Activated CD4-positive, alpha-beta T cell treated with anti-CD3 and anti-CD28 coated beads, Interleukin-2, amount 10 ng/mL, durations not matched to agents 24 days and 14 days (primary cell): ENCODE measurements around the gene SLC35E1. TPM values are rescaled to one million over a fixed set of nuclear protein-coding genes. Genes with fewer than 3 reads are reported as not detected.

Experiments used
- DNase-seq: peaks from one replicate; pipeline ENCODE4 v3.0.0; 2022
- H3K27ac Mint-ChIP-seq: one replicate; pipeline ENCODE4 v1.8.0; 2022; ENCODE audit warnings: mild to moderate bottlenecking, mixed read lengths
- H3K27me3 Mint-ChIP-seq: one replicate; pipeline ENCODE4 v1.8.0; 2022; ENCODE audit warnings: mixed read lengths
- H3K36me3 Mint-ChIP-seq: one replicate; pipeline ENCODE4 v1.8.0; 2022; ENCODE audit warnings: low read depth, mild to moderate bottlenecking, mixed read lengths
- H3K4me1 Mint-ChIP-seq: one replicate; pipeline ENCODE4 v1.8.0; 2021; ENCODE audit warnings: mixed read lengths
- H3K4me3 Mint-ChIP-seq: one replicate; pipeline ENCODE4 v1.8.0; 2022; ENCODE audit warnings: mild to moderate bottlenecking, moderate library complexity, mixed read lengths
- H3K9me3 Mint-ChIP-seq: one replicate; pipeline ENCODE4 v1.8.0; 2021; ENCODE audit warnings: mixed read lengths
- intact Hi-C: fragments of 100-400 bp; cut with micrococcal nuclease; formaldehyde crosslinking; loops from one replicate; pipeline ENCODE4 v1.15.1; 2023
- total RNA-seq: library from RNA; stranded (reverse); gene quantifications from 2 replicates; pipeline ENCODE4 v1.2.3, GENCODE V29; 2022

SLC35E1 gene
- total RNA-seq, 1 donor from 2014 or later: 65.0 TPM

GRCh38 chr19:16607819-16608218 lies 35.6 kb upstream of the SLC35E1 start:
- H3K27me3 Mint-ChIP-seq: no peaks in the 10 kb centered on the region
- H3K4me3 Mint-ChIP-seq: no peak overlapping the region
- peak overlapping the region; percentile 58 for H3K27ac Mint-ChIP-seq
- H3K9me3 Mint-ChIP-seq: no peaks in the 10 kb centered on the region
- intact Hi-C loops: no loop called here
- H3K36me3 Mint-ChIP-seq: peaks cover 5% of the 10 kb centered on the region
- peaks cover 45% of the 10 kb centered on the region for H3K4me1 Mint-ChIP-seq
- DNase-seq: no peak

GRCh38 chr19:16605553-16605994 lies 33.4 kb upstream of the SLC35E1 start:
- Mint-ChIP-seq H3K27ac (peak overlapping the region; percentile 48), H3K27me3 (no peaks in the 10 kb centered on the region), H3K4me3 (no peak overlapping the region), H3K4me1 (peaks cover 26% of the 10 kb centered on the region), H3K9me3 (no peaks in the 10 kb centered on the region), H3K36me3 (peaks cover 5% of the 10 kb centered on the region)
- no peak for DNase-seq
- intact Hi-C loops: no loop called here

DNA sequence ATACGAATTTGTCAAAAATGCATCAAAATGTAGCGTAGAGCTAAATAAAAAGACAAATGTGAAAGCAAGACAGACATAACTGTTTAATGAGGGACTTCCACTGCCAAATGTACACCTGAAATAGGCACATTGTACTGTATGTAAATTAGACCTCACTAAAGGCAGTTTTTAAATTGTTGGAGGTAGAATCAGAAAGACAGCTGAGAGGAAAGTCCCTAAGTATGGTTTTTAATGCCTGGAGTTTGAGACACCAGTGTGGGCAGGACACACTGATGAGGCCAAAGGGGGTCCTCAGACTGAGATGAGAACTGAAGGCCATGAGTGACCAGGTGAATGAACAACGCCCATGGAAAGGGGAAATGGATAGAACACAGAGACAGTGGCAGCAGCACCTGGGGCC lies 32.9 kb upstream of the SLC35E1 start:
- DNase-seq: no peak
- Mint-ChIP-seq H3K27me3 (no peaks in the 10 kb centered on the region), H3K27ac (peak overlapping the region; percentile 48), H3K4me1 (peaks cover 27% of the 10 kb centered on the region), H3K4me3 (no peak overlapping the region), H3K36me3 (peaks cover 5% of the 10 kb centered on the region), H3K9me3 (no peaks in the 10 kb centered on the region)
- intact Hi-C loops: no loop called here

DNA sequence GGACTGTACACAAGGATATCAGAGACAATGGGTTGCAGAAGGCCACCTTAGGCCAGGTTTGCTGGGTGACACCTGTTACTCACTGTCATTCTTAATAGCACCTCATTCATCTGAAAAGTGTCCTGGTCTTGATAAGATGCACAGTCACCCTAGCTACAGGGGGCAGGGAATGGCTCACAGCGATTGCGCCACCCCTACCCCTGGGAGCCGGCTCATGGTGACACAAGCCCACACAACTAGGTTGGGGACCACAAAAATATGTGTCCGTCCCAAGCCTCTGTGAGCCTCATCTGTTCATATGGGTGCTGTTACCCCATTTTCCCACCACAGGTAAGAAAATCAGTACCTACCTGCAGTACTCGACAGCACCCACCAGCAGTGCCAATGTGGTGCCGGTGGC lies 32.4 kb upstream of the SLC35E1 start:
- Mint-ChIP-seq H3K27ac (no peak overlapping the region), H3K9me3 (no peaks in the 10 kb centered on the region), H3K27me3 (no peaks in the 10 kb centered on the region), H3K36me3 (peaks cover 5% of the 10 kb centered on the region), H3K4me1 (peaks cover 27% of the 10 kb centered on the region), H3K4me3 (no peak overlapping the region)
- intact Hi-C loops: no loop called here
- DNase-seq: no peak

DNA sequence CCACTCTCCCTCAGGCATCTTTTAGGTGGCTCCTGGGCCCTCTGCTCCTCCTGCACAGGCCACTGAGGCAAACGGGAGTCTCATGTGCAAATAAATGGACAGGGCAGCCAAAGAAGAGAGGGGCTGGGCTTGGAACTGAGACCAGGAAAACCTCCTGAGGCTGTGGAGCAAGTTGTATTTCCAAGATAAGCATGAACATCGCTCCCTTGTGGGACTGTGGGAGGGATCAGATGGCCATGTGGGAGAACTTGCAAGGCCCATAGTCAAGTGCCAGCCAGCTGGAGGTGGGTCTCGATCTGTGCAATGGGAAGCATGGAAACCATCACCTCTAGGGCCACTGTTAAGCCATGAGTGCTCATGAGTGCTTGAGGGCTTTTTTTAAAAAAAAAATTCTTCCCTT lies 30.9 kb upstream of the SLC35E1 start:
- H3K36me3 Mint-ChIP-seq: peaks cover 6% of the 10 kb centered on the region
- no peaks in the 10 kb centered on the region for H3K9me3 Mint-ChIP-seq
- intact Hi-C loops: no loop called here
- H3K27ac Mint-ChIP-seq: no peak overlapping the region
- no peaks in the 10 kb centered on the region for H3K27me3 Mint-ChIP-seq
- no peak overlapping the region for H3K4me3 Mint-ChIP-seq
- no peak for DNase-seq
- peaks cover 22% of the 10 kb centered on the region for H3K4me1 Mint-ChIP-seq

- intact Hi-C loops: no loop called here
- Mint-ChIP-seq H3K4me1 (peaks cover 30% of the 10 kb centered on the region), H3K27ac (no peak overlapping the region), H3K36me3 (peaks cover 7% of the 10 kb centered on the region), H3K9me3 (no peaks in the 10 kb centered on the region), H3K27me3 (no peaks in the 10 kb centered on the region), H3K4me3 (no peak overlapping the region)
- no peak for DNase-seq
Measured at GRCh38 chr19:16601378-16602052, 29.3 kb upstream of the SLC35E1 start.

- intact Hi-C loops: no loop called here
- H3K27me3 Mint-ChIP-seq: no peaks in the 10 kb centered on the region
- peaks cover 34% of the 10 kb centered on the region for H3K4me1 Mint-ChIP-seq
- no peak for DNase-seq
- H3K9me3 Mint-ChIP-seq: no peaks in the 10 kb centered on the region
- H3K27ac Mint-ChIP-seq: no peak overlapping the region
- no peak overlapping the region for H3K4me3 Mint-ChIP-seq
- H3K36me3 Mint-ChIP-seq: peaks cover 7% of the 10 kb centered on the region
Measured at GRCh38 chr19:16600824-16601223, 28.6 kb upstream of the SLC35E1 start.

GRCh38 chr19:16599655-16600346 lies 27.6 kb upstream of the SLC35E1 start:
- Mint-ChIP-seq H3K4me1 (peaks cover 36% of the 10 kb centered on the region), H3K36me3 (peaks cover 4% of the 10 kb centered on the region), H3K27me3 (no peaks in the 10 kb centered on the region), H3K27ac (no peak overlapping the region), H3K4me3 (no peak overlapping the region), H3K9me3 (no peaks in the 10 kb centered on the region)
- no peak for DNase-seq
- intact Hi-C loops: no loop called here

DNA sequence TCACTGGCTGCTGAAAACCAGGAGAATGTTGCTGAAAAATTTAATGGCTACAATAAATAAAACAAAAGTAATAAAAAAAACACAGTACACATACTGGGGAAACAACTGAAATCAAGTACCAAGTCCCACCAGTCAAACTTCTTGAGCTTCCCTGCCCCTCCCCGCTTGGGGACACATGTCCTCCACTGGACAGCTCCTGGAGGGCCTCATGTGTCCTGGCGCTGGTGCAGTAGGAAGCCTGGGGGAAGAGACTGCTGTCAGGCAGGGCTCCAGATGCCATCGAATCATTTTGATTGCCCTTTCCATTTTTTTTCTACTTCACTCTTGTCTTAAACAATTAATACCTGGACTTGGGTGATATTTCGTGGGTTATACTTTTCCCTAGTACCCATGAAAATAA lies 26.6 kb upstream of the SLC35E1 start:
- intact Hi-C loops: no loop called here
- no peak for DNase-seq
- H3K36me3 Mint-ChIP-seq: peaks cover 4% of the 10 kb centered on the region
- H3K27me3 Mint-ChIP-seq: no peaks in the 10 kb centered on the region
- peaks cover 42% of the 10 kb centered on the region for H3K4me1 Mint-ChIP-seq
- no peaks in the 10 kb centered on the region for H3K9me3 Mint-ChIP-seq
- H3K27ac Mint-ChIP-seq: no peak overlapping the region
- no peak overlapping the region for H3K4me3 Mint-ChIP-seq

DNA sequence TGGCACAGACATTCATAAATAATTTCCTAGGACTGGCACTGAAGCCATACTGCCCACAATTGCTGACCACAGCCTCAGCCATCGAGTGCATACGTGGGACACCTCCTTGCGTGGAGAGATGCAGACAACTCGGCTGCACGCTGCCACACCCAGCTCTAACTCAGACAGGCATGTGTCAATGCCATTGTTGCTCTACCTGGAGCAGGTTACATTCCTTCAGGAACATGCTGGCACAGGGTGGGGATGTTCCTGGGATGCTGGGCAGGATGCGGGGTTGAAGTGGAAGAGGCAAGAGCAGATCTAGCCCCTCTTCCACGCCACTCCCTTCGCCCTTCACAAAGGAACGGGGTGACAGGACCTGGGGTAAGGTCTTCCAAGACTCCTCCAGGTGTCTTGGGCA lies 24.2 kb upstream of the SLC35E1 start:
- Mint-ChIP-seq H3K4me3 (no peak overlapping the region), H3K4me1 (peaks cover 56% of the 10 kb centered on the region), H3K36me3 (peaks cover 4% of the 10 kb centered on the region), H3K27ac (no peak overlapping the region), H3K9me3 (no peaks in the 10 kb centered on the region), H3K27me3 (no peaks in the 10 kb centered on the region)
- DNase-seq: no peak
- intact Hi-C loops: no loop called here

DNA sequence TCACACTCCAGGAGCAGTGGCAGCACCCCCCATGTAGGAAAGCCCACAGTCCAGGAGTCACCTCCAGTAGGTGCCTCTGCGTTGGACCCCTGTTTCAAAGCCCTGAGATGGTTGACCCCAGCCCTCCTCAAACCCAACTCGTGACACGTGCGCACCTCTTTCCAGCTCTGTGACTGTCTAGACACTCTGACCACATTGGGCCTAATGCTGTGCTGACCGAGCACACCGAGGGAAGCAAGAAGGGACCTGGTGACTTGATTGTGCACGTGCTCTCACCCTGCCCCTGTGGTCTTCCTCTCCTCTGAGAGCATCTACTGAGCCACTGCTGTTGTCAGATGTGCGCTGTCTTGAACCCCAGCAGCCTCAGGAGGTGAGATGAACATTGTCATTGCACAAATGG lies 22.9 kb upstream of the SLC35E1 start:
- peak overlapping the region; percentile 75 for H3K4me3 Mint-ChIP-seq
- peak overlapping the region; percentile 76 for H3K27ac Mint-ChIP-seq
- DNase-seq: no peak
- H3K36me3 Mint-ChIP-seq: peaks cover 4% of the 10 kb centered on the region
- intact Hi-C loops: no loop called here
- H3K9me3 Mint-ChIP-seq: no peaks in the 10 kb centered on the region
- H3K27me3 Mint-ChIP-seq: no peaks in the 10 kb centered on the region
- peaks cover 57% of the 10 kb centered on the region for H3K4me1 Mint-ChIP-seq

DNA sequence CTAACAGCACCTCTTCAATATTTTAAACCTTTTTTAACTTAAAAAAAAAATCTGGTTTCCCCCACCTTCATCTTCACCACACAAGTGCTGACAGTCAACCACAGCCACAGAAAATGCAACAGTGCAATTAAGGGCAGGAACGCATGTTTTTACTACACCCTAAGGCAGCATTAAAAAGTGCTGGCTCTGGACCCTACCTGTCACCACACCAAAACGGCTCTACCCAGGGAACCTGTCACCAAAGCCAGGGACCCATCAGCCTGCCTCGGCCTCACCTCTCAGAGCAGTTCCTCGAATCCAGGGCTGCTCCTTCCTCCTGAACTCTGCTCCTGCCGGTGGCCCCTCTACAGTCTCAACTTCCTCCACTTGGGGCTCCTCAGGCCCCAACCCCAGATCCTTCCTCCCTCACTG lies 22.5 kb upstream of the SLC35E1 start:
- intact Hi-C loops: no loop called here

GRCh38 chr19:16594131-16594586 lies 21.9 kb upstream of the SLC35E1 start:
- peak overlapping the region; percentile 75 for H3K4me3 Mint-ChIP-seq
- intact Hi-C loops: no loop called here
- peak; percentile 88 for DNase-seq

More for the DNA sequence above, 22.5 kb upstream of the SLC35E1 start:
- no peaks in the 10 kb centered on the region for H3K27me3 Mint-ChIP-seq
- peak overlapping the region; percentile 76 for H3K27ac Mint-ChIP-seq
- peaks cover 4% of the 10 kb centered on the region for H3K36me3 Mint-ChIP-seq
- H3K4me3 Mint-ChIP-seq: peak overlapping the region; percentile 75
- DNase-seq: peak; percentile 81
- no peaks in the 10 kb centered on the region for H3K9me3 Mint-ChIP-seq
- H3K4me1 Mint-ChIP-seq: peaks cover 61% of the 10 kb centered on the region

GRCh38 chr19:16593181-16593580 lies 21.0 kb upstream of the SLC35E1 start:
- intact Hi-C loops: no loop called here
- peaks cover 75% of the 10 kb centered on the region for H3K4me1 Mint-ChIP-seq
- no peak overlapping the region for H3K4me3 Mint-ChIP-seq
- H3K27ac Mint-ChIP-seq: no peak overlapping the region
- no peaks in the 10 kb centered on the region for H3K9me3 Mint-ChIP-seq
- H3K27me3 Mint-ChIP-seq: no peaks in the 10 kb centered on the region
- DNase-seq: no peak
- peaks cover 2% of the 10 kb centered on the region for H3K36me3 Mint-ChIP-seq

More at GRCh38 chr19:16594131-16594586, 21.9 kb upstream of the SLC35E1 start:
- H3K27ac Mint-ChIP-seq: peak overlapping the region; percentile 87
- no peaks in the 10 kb centered on the region for H3K27me3 Mint-ChIP-seq
- H3K9me3 Mint-ChIP-seq: no peaks in the 10 kb centered on the region
- H3K4me1 Mint-ChIP-seq: peaks cover 67% of the 10 kb centered on the region
- H3K36me3 Mint-ChIP-seq: peaks cover 4% of the 10 kb centered on the region
